NCI-H1436 (cell line): ENCODE results near the gene ARID1B.
A peak's percentile ranks its signal among the peaks of the same experiment; 100 is the strongest.

Experiments used
- DNase-seq: peaks from one replicate; lab custom pipeline; 2025; lab: John Stamatoyannopoulos, UW

Gene ARID1B

GRCh38 chr6:157076451-157076822, 299.3 kb downstream of the ARID1B start:
- DNase-seq = no peak

- DNase-seq = no peak
These were observed 300.1 kb downstream of the ARID1B start for GRCh38 chr6:157077251-157077650.

GRCh38 chr6:157078326-157078725, 301.1 kb downstream of the ARID1B start:
- DNase-seq = no peak

- DNase-seq = no peak
These were observed 302.1 kb downstream of the ARID1B start for GRCh38 chr6:157079277-157079676.

GRCh38 chr6:157079771-157080170, 302.6 kb downstream of the ARID1B start:
- no peak for DNase-seq

- no peak for DNase-seq
These were observed 303.8 kb downstream of the ARID1B start for GRCh38 chr6:157080986-157081391.

- no peak for DNase-seq
These were observed 306.2 kb downstream of the ARID1B start for GRCh38 chr6:157083343-157083742.

GRCh38 chr6:157086632-157087031, 309.5 kb downstream of the ARID1B start:
- DNase-seq = no peak

- DNase-seq = no peak
These were observed 310.8 kb downstream of the ARID1B start for GRCh38 chr6:157087974-157088373.

GRCh38 chr6:157088841-157089240, 311.7 kb downstream of the ARID1B start:
- no peak for DNase-seq

- no peak for DNase-seq
These were observed 312.1 kb downstream of the ARID1B start for GRCh38 chr6:157089258-157089657.

- DNase-seq = no peak
These were observed 312.7 kb downstream of the ARID1B start for GRCh38 chr6:157089851-157090250.

- no peak for DNase-seq
These were observed 313.6 kb downstream of the ARID1B start for GRCh38 chr6:157090736-157091135.

- DNase-seq = no peak
These were observed 314.1 kb downstream of the ARID1B start for GRCh38 chr6:157091243-157091642.

GRCh38 chr6:157091856-157092460, 314.8 kb downstream of the ARID1B start:
- DNase-seq = no peak

GRCh38 chr6:157092736-157093135, 315.6 kb downstream of the ARID1B start:
- peak; percentile 51 for DNase-seq

GRCh38 chr6:157093536-157093935, 316.4 kb downstream of the ARID1B start:
- DNase-seq = no peak

- no peak for DNase-seq
These were observed 316.9 kb downstream of the ARID1B start for GRCh38 chr6:157094038-157094437.

- DNase-seq = no peak
These were observed 317.9 kb downstream of the ARID1B start for GRCh38 chr6:157095084-157095483.

- DNase-seq = no peak
These were observed 318.4 kb downstream of the ARID1B start for GRCh38 chr6:157095569-157095968.

GRCh38 chr6:157096105-157096504, 318.9 kb downstream of the ARID1B start:
- no peak for DNase-seq

GRCh38 chr6:157096522-157096921, 319.3 kb downstream of the ARID1B start:
- no peak for DNase-seq

- no peak for DNase-seq
These were observed 320.2 kb downstream of the ARID1B start for GRCh38 chr6:157097255-157097955.

GRCh38 chr6:157098999-157099398, 321.8 kb downstream of the ARID1B start:
- DNase-seq = no peak
